HTR-8/SVneo (cell line): ENCODE data around the gene AWAT2.
"Not testable (repeated sequence)": the region's sequence is repeated elsewhere in the genome, so short reads cannot be mapped to it uniquely, and the experiment has no call there.

ENCODE experiments used
- DNase-seq: peaks from one replicate; pipeline ENCODE4 v3.0.0; 2011; ENCODE audit warnings: low spot score, mixed read lengths; ENCODE audit not compliant: insufficient read length
- FAIRE-seq: peaks from 2 replicates; lab custom pipeline; 2011; peaks lifted over from hg19 to GRCh38; lab: Jason Lieb, UNC

The AWAT2 gene

DNA sequence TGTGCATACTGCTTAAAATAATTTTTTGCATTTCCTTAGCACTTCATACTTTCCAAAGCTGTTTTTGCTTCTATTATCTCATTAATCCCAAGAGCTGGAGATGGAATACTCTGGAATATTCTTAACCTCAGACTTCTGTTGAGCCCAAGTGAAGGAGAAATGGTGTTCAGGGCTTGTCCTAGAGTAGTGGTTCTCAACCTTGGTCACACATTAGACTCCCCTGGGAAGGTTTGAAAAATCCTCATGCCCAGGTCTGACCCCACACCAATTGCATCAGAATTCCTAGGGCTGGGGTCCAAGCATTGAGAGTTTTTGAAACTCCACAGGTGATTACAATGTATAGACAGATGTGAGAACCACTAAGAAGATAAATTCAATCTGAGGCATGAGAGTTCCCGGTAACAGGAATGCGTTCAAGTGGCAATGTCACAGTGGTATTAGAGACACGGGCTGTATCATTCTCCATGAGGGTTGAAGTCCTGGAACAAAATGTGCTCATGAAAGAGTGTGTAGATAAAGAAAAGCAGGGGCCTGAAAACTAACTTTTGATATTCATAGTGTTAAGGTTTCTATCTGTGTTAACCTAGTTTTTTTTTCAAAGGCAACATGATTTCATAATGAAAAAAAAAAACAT is 47.9 kb downstream of the AWAT2 start:
- DNase-seq (no peak), FAIRE-seq (no peak)

- FAIRE-seq (no peak), DNase-seq (no peak)
These were observed 48.5 kb downstream of the AWAT2 start for GRCh38 chrX:70001269-70001668.

DNA sequence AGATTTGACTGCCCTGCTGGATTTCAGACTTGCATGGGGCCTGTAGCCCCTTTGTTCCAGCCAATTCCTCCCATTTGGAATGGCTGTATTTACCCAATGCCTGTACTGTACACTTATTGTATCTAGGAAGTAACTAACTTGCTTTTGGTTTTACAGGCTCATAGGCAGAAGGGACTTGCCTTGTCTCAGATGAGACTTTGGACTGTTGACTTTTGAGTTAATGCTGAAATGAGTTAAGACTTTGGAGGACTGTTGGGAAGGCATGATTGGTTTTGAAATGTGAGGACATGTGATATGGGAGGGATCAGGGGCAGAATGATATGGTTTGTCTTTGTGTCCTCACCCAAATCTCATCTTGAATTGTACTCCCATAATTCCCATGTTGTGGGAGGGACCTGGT is 51.4 kb downstream of the AWAT2 start:
- not testable (repeated sequence) for DNase-seq, FAIRE-seq

DNA sequence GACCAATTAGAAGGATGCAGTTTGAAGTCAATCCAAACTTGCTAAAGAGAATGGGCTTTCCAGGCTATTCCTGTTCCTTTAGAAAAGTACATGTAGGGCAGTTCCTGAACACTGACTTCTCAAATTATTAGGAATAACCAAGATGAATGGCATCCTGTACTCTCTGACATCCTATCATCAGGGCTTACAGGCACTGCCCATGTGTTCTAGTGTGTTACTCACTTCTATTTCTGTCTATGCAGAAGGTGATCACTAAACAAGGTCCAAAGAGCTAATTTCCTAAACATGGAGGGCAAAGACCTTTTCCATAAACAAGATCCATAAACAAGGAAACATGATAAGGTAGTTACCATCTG is 53.6 kb downstream of the AWAT2 start:
- FAIRE-seq = no peak
- DNase-seq = no peak

DNA sequence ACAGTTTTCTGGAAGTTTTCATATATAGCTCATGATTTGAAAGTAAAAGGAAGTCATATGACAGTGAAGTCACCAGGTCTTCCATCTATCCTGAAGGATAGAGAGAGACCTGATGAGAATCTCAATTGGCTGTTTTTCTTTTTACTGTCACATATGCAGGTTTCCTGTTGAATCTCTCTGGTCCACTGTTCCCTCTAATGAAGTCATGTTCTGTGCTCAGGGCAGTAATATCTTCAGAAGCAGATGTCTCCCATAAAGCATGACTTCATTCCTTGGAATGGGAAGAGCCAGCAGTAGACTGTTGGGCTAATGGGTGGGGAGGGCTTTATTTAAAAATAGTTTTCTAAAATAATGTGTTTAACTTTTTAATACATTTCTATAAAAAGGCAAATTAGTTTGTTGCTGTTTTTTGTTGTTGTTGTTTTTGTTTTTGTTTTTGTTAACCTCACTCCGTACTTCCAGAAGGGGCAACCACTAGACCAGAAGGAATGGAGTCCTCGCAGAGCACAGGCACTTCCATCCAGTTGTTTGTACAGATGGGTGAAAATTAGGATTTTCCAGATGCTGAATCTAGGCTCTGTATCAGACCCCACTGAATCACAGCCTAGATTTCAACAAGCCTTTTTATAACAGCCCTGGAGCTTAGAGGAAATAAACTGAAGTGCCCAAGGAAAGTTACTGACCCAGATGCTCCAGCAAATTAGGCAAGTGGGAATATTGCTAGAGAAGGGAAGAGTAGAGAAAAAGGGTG is 54.2 kb downstream of the AWAT2 start:
- no peak for FAIRE-seq

DNA sequence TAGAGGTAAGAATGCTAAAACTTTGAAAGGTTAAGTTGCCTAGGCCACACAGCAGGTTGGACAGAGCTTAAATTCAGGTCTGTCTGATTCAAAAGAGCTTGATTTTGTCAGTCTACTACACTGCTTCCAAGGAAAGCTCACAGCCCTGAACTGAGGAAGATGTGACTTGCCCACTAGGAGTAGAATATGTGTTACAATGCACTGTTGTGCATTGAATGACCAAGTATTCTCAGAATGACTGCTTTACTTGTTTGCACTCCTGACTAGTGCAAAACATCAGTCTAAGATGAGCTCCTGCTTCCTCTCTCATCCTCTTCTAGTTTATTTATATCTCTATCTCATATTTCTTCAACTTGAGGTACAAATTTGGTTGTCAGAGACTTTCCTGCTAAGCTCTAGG is 56.2 kb downstream of the AWAT2 start:
- DNase-seq (no peak), FAIRE-seq (no peak)

More for the DNA sequence above, 54.2 kb downstream of the AWAT2 start:
- DNase-seq = no peak

DNA sequence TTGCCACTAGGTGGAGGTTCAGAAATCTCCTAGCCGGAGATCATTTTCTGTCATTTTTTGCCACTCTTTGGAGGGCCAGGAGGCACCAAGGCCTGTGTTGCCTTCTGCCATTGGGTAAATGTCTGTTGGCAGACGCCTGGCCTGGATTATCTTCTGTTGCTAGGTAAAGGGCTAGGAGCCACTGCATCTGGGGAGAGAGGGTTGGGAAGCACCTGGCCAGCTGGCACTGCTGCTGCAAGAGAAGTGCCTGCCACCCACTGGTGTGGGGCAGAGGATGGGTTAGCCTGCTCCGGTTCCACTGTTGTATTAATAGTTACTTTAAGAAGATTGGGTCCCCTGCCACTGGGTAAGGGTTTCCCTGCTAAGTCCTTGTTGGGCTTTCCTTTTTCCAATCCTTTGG is 58.1 kb downstream of the AWAT2 start:
- FAIRE-seq (no peak), DNase-seq (no peak)
